H1 (cell line): ENCODE data around the gene CDC27. TPM values are rescaled to one million over a fixed set of nuclear protein-coding genes. Genes with fewer than 3 reads are reported as not detected.

Experiments used
- CTCF ChIA-PET: fragments of 300-600 bp; sonication (Branson Sonifier 250); formaldehyde crosslinking; loops from one replicate; lab custom pipeline; 2021; ENCODE audit not compliant: partially characterized antibody; lab: Charles Lee
- POLR2A ChIA-PET: fragments of 300-600 bp; sonication (Branson Sonifier 250); formaldehyde crosslinking; loops from one replicate; lab custom pipeline; 2021; ENCODE audit warnings: inconsistent platforms; ENCODE audit not compliant: partially characterized antibody; lab: Charles Lee
- DNase-seq, 2 experiments: peaks; one replicate each; pipeline versions ENCODE4 v3.0.0 to v3.0.0-alpha.2; 2010 to 2022; ENCODE audit warnings: low spot score in 2 of 2, low read depth in 1 of 2, mixed read lengths in 1 of 2
- FAIRE-seq: peaks from 2 replicates; lab custom pipeline; 2011; peaks lifted over from hg19 to GRCh38; lab: Jason Lieb, UNC
- H2AFZ ChIP-seq: 2 replicates; pipeline ENCODE4 v1.8.1; 2012; ENCODE audit warnings: low read length, inconsistent platforms
- H2AK5ac ChIP-seq: 2 replicates; pipeline ENCODE4 v1.6.1; 2013; ENCODE audit warnings: low read depth, low read length
- H2BK120ac ChIP-seq: replicated peaks from 2 replicates; pipeline ENCODE3; 2013; ENCODE audit warnings: low read depth, low read length, inconsistent platforms
- H2BK12ac ChIP-seq: 2 replicates; pipeline ENCODE4 v1.6.1; 2013; ENCODE audit warnings: low read depth, low read length
- H2BK15ac ChIP-seq: 2 replicates; pipeline ENCODE4 v1.6.1; 2013; ENCODE audit warnings: low read length
- H2BK20ac ChIP-seq: 2 replicates; pipeline ENCODE4 v1.6.1; 2013; ENCODE audit warnings: low read length
- H2BK5ac ChIP-seq: 2 replicates; pipeline ENCODE4 v1.6.1; 2013; ENCODE audit warnings: low read depth, low read length
- H3K14ac ChIP-seq: 2 replicates; pipeline ENCODE4 v1.6.1; 2013; ENCODE audit warnings: inconsistent platforms; ENCODE audit not compliant: insufficient read length
- H3K18ac ChIP-seq: 2 replicates; pipeline ENCODE4 v1.6.1; 2013; ENCODE audit warnings: low read length; ENCODE audit errors: extremely low read depth
- H3K23ac ChIP-seq: 2 replicates; pipeline ENCODE4 v1.6.1; 2013; ENCODE audit warnings: inconsistent platforms; ENCODE audit not compliant: insufficient read length
- H3K23me2 ChIP-seq: 2 replicates; pipeline ENCODE4 v1.6.1; 2013; ENCODE audit warnings: low read depth, low read length
- H3K27ac ChIP-seq: 2 replicates; pipeline ENCODE4 v1.6.1; 2011; ENCODE audit warnings: low read depth, low read length, inconsistent platforms
- H3K27me3 ChIP-seq, 4 experiments: replicated peaks in 1 of 4; 1 replicate in 1 of 4; 2 replicates in 3 of 4; pipeline versions ENCODE4 v1.6.1 to v1.8.1; 2011 to 2013; ENCODE audit warnings: low read length in 3 of 4, mild to moderate bottlenecking in 3 of 4, inconsistent platforms in 2 of 4, mixed read lengths in 2 of 4, moderate library complexity in 1 of 4; ENCODE audit not compliant: control insufficient read depth in 3 of 4, insufficient read depth in 3 of 4; ENCODE audit errors: extremely low read depth in 1 of 4
- H3K36me3 ChIP-seq, 4 experiments: 2 replicates each; pipeline versions ENCODE4 v1.6.1 to v1.8.1; 2011 to 2013; ENCODE audit warnings: mild to moderate bottlenecking in 4 of 4, low read length in 3 of 4, moderate library complexity in 2 of 4, control low read depth in 1 of 4, inconsistent platforms in 1 of 4; ENCODE audit not compliant: insufficient read depth in 4 of 4, control insufficient read depth in 2 of 4
- H3K4ac ChIP-seq: replicated peaks from 2 replicates; pipeline ENCODE3; 2013; ENCODE audit warnings: low read length, low read depth, mixed read lengths, inconsistent platforms; ENCODE audit not compliant: insufficient read length
- H3K4me1 ChIP-seq, 4 experiments: replicated peaks in 1 of 4; 1 replicate in 1 of 4; 2 replicates in 3 of 4; pipeline versions ENCODE4 v1.6.1 to v1.8.1; 2011 to 2013; ENCODE audit warnings: low read length in 3 of 4, inconsistent platforms in 2 of 4, mixed read lengths in 1 of 4; ENCODE audit not compliant: insufficient read depth in 4 of 4, control insufficient read depth in 3 of 4
- H3K4me2 ChIP-seq, 2 experiments: 2 replicates each; pipeline versions ENCODE4 v1.6.1 to v1.8.1; 2011 to 2013; ENCODE audit warnings: low read depth in 2 of 2, low read length in 2 of 2, control low read depth in 1 of 2, inconsistent platforms in 1 of 2, mild to moderate bottlenecking in 1 of 2; ENCODE audit not compliant: insufficient read depth in 1 of 2
- H3K4me3 ChIP-seq, 4 experiments: fragments of 200-600, 300-600 bp in 1 of 4; sonication (generic), shearing (Covaris generic), sonication (Bioruptor Twin) in 1 of 4; 2 replicates each; pipeline versions ENCODE4 v1.5.1 to v1.8.1; 2011 to 2016; ENCODE audit warnings: low read length in 4 of 4, low read depth in 3 of 4, control low read depth in 2 of 4, inconsistent platforms in 2 of 4, mild to moderate bottlenecking in 2 of 4, mixed read lengths in 1 of 4, moderate library complexity in 1 of 4; ENCODE audit not compliant: insufficient read depth in 2 of 4; ENCODE audit errors: extremely low read depth in 1 of 4
- H3K56ac ChIP-seq: replicated peaks from 2 replicates; pipeline ENCODE3; 2013; ENCODE audit warnings: low read depth, mild to moderate bottlenecking, mixed read lengths, low read length, inconsistent platforms; ENCODE audit not compliant: insufficient read length
- H3K79me1 ChIP-seq: 2 replicates; pipeline ENCODE4 v1.6.1; 2013; ENCODE audit warnings: low read depth, low read length, control low read depth
- H3K79me2 ChIP-seq, 2 experiments: 2 replicates each; pipeline versions ENCODE4 v1.6.1 to v1.8.1; 2012 to 2013; ENCODE audit warnings: low read length in 2 of 2, mild to moderate bottlenecking in 2 of 2, inconsistent platforms in 1 of 2; ENCODE audit not compliant: insufficient read depth in 2 of 2, control insufficient read depth in 1 of 2
- H3K9ac ChIP-seq, 4 experiments: replicated peaks in 1 of 4; 1 replicate in 1 of 4; 2 replicates in 3 of 4; pipeline versions ENCODE4 v1.6.1 to v1.8.1; 2011 to 2013; ENCODE audit warnings: low read depth in 3 of 4, low read length in 3 of 4, control low read depth in 2 of 4, mild to moderate bottlenecking in 2 of 4, moderate library complexity in 2 of 4, inconsistent platforms in 1 of 4; ENCODE audit errors: extremely low read depth in 1 of 4
- H3K9me3 ChIP-seq, 2 experiments: 2 replicates each; pipeline versions ENCODE4 v1.6.1 to v1.8.1; 2012 to 2013; ENCODE audit warnings: mild to moderate bottlenecking in 2 of 2, moderate library complexity in 2 of 2, control low read depth in 1 of 2, inconsistent platforms in 1 of 2, low read depth in 1 of 2, low read length in 1 of 2, mixed read lengths in 1 of 2; ENCODE audit not compliant: insufficient read depth in 2 of 2
- H4K20me1 ChIP-seq, 2 experiments: replicated peaks in 1 of 2; 2 replicates each; pipeline versions ENCODE3 to v1.8.1; 2011 to 2013; ENCODE audit warnings: inconsistent platforms in 2 of 2, low read length in 2 of 2, mild to moderate bottlenecking in 1 of 2; ENCODE audit not compliant: insufficient read depth in 2 of 2, control insufficient read depth in 1 of 2
- H4K5ac ChIP-seq: 2 replicates; pipeline ENCODE4 v1.6.1; 2013; ENCODE audit warnings: low read length, low read depth, mixed read lengths, inconsistent platforms; ENCODE audit not compliant: insufficient read length
- H4K8ac ChIP-seq: 2 replicates; pipeline ENCODE4 v1.8.0; 2013; ENCODE audit warnings: mild to moderate bottlenecking, moderate library complexity, low read length, inconsistent platforms; ENCODE audit not compliant: insufficient read depth; ENCODE audit errors: extremely low read depth
- H4K91ac ChIP-seq: replicated peaks from 2 replicates; pipeline ENCODE3; 2013; ENCODE audit warnings: low read length, mixed read lengths, inconsistent platforms; ENCODE audit not compliant: insufficient read length
- CREB1 ChIP-seq: IDR thresholded peaks from 2 replicates; pipeline ENCODE4 v1.6.1; 2012; ENCODE audit warnings: inconsistent platforms
- KDM4A ChIP-seq: IDR thresholded peaks from one replicate; pipeline ENCODE4 v1.7.1; 2012; ENCODE audit warnings: low read depth, mild to moderate bottlenecking, moderate library complexity, low read length, inconsistent platforms; ENCODE audit not compliant: severe bottlenecking
- SIN3A ChIP-seq, 2 experiments: IDR thresholded peaks in 1 of 2; conservative IDR thresholded peaks in 1 of 2; 2 replicates each; pipeline ENCODE4 v1.6.1; 2011 to 2012; ENCODE audit warnings: low read length in 2 of 2, improper control_type of control experiment in 1 of 2, low read depth in 1 of 2, mild to moderate bottlenecking in 1 of 2
- WGBS, 2 experiments: shearing (Covaris generic) in 1 of 2; methylation state at CpG; one replicate each; pipeline versions ENCODE4 v1.1.6 to v1.1.7; 2013 to 2015; ENCODE audit warnings: low lambda C conversion rate in 2 of 2, mixed read lengths in 2 of 2, inconsistent platforms in 1 of 2, low coverage in 1 of 2, missing lambda C conversion rate in 1 of 2; ENCODE audit not compliant: insufficient replicate concordance in 2 of 2, insufficient coverage in 1 of 2, insufficient read length in 1 of 2; ENCODE audit errors: extremely low coverage in 1 of 2, missing lambda C conversion rate in 1 of 2; 5-methylcytosine and 5-hydroxymethylcytosine counted together
- polyA plus RNA-seq, 7 experiments: library from polyadenylated mRNA; depleted of rRNA in 3 of 7; stranded (reverse) in 5 of 7; unstranded in 2 of 7; fragments of >200 nt in 5 of 7; fragments of 200-250 nt in 2 of 7; gene quantifications; 1 replicate in 5 of 7; 2 replicates in 1 of 7; 4 replicates in 1 of 7; pipeline versions ENCODE4 v1.2.1 to v1.2.3, GENCODE V29; 2011 to 2013; ENCODE audit warnings: missing spikeins in 2 of 7, mixed read lengths in 2 of 7
- total RNA-seq: library from RNA; stranded (reverse); fragmentation: NEBNext Ultra II Directional; extraction: Animal tissue kit (Norgen Biotek cat#: 25700); gene quantifications from 2 replicates; pipeline ENCODE4 v1.2.1, GENCODE V29; 2021

CDC27 gene
- total and polyA plus RNA-seq, 2 of the 8 experiments (the other 6 are each of a cell fraction or from before 2014, with no cell fraction given) = 41.9 to 87.5 TPM

DNA sequence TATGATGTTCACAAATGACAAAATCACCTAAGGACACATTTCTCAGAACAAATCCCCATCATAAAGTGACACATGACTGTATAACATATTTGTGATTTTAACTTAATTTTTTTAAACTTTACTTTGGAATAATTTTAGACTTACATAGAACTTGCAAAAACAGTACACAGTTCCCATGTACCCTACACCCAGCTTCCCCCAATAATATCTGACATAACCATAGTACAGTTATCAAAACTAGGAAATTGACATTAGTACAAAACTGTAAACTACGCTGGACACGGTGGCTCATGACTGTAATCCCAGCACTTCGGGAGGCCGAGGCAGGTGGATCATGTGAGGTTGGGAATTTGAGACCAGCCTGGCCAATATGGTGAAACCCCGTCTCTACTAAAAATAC, 24.8 kb downstream of the CDC27 start:
- no peak overlapping the region for H3K4me2 ChIP-seq
- H3K23ac ChIP-seq = no peak overlapping the region
- 97% methylated on average over 5 of the region's 5 CpGs; no CpG with 5 or more reads in 1 of the 2 experiments for WGBS, 2 experiments
- no peak overlapping the region for H2AK5ac ChIP-seq
- H3K18ac ChIP-seq = no peak overlapping the region
- H3K27me3 ChIP-seq = no peaks in the 10 kb centered on the region
- peaks cover 0 to 3% of the 10 kb centered on the region in 2 experiments for H4K20me1 ChIP-seq
- no peak overlapping the region for H2AFZ ChIP-seq
- no peak overlapping the region for H3K4me3 ChIP-seq
- no peak overlapping the region for H2BK20ac ChIP-seq
- no peak for TF ChIP-seq CREB1
- no peak for TF ChIP-seq KDM4A
- no peak for TF ChIP-seq SIN3A (conservative IDR thresholded peaks at IDR 0.05 in 1 of 2, IDR thresholded peaks at IDR 0.05 in 1 of 2; ENCODE audit: low read depth in 1 of 2, low read length in 2 of 2)
- no peak overlapping the region for H3K9ac ChIP-seq
- H3K79me1 ChIP-seq = no peaks in the 10 kb centered on the region
- H3K4me1 ChIP-seq = no peaks in the 10 kb centered on the region
- no peaks in the 10 kb centered on the region for H3K79me2 ChIP-seq
- CTCF ChIA-PET = no interaction called here
- peaks cover under 1 to 22% (median 5%) of the 10 kb centered on the region in 4 experiments; a peak in 7 of 8 replicates for H3K36me3 ChIP-seq
- DNase-seq (no peak), FAIRE-seq (no peak)
- no peak overlapping the region for H2BK120ac ChIP-seq
- H3K56ac ChIP-seq = no peak overlapping the region
- H3K23me2 ChIP-seq = no peaks in the 10 kb centered on the region
- H4K8ac ChIP-seq = no peak overlapping the region
- no peak overlapping the region for H3K14ac ChIP-seq
- H2BK15ac ChIP-seq = no peak overlapping the region
- H2BK12ac ChIP-seq = no peak overlapping the region
- no peaks in the 10 kb centered on the region for H3K9me3 ChIP-seq
- POLR2A ChIA-PET = no interaction called here
- no peak overlapping the region for H4K91ac ChIP-seq
- no peak overlapping the region for H3K4ac ChIP-seq
- H2BK5ac ChIP-seq = no peak overlapping the region
- H4K5ac ChIP-seq = no peak overlapping the region
- no peak overlapping the region for H3K27ac ChIP-seq
